AG04450 (cell line): Measurements from ENCODE around the gene SLCO3A1. TPM values are rescaled to one million over a fixed set of nuclear protein-coding genes. Genes with fewer than 3 reads are reported as not detected.
A peak's percentile ranks its signal among the peaks of the same experiment; 100 is the strongest.

Experiments
- CTCF ChIA-PET: fragments of 300-600, 350-600 bp; formaldehyde crosslinking; extraction: SDS; loops from one replicate; lab custom pipeline; 2022; ENCODE audit warnings: antibody characterized with exemption, inconsistent platforms; lab: Charles Lee
- POLR2A ChIA-PET: fragments of 350-600 bp; formaldehyde crosslinking; extraction: SDS; loops from one replicate; lab custom pipeline; 2021; ENCODE audit warnings: antibody characterized with exemption, inconsistent platforms; lab: Yijun Ruan, JAX
- DNase-seq: peaks from one replicate; pipeline ENCODE4 v3.0.0-alpha.2; 2011; ENCODE audit warnings: low read depth, low spot score
- H3K27ac ChIP-seq: one replicate; pipeline ENCODE4 v1.5.1; 2012; ENCODE audit warnings: low read depth, low read length, control low read depth
- H3K27me3 ChIP-seq: one replicate; pipeline ENCODE4 v1.6.0; 2012; ENCODE audit warnings: low read length; ENCODE audit not compliant: control insufficient read depth, insufficient read depth
- H3K4me3 ChIP-seq: 2 replicates; pipeline ENCODE4 v1.5.1; 2011; ENCODE audit warnings: mild to moderate bottlenecking, low read depth, low read length, control low read depth
- H3K9me3 ChIP-seq: 2 replicates; pipeline ENCODE4 v1.5.1; 2012; ENCODE audit warnings: low read length; ENCODE audit not compliant: control insufficient read depth, insufficient read depth
- CTCF ChIP-seq: IDR thresholded peaks from 2 replicates; pipeline ENCODE4 v1.5.1; 2011; ENCODE audit warnings: low read depth, low read length, control low read depth, inconsistent platforms
- polyA minus RNA-seq: library from RNA; depleted of rRNA, polyadenylated mRNA; stranded (reverse); fragments of >200 nt; gene quantifications from 2 replicates; pipeline ENCODE4 v1.2.3, GENCODE V29; 2011; rRNA and poly(A)+ RNA removed
- polyA plus RNA-seq: library from polyadenylated mRNA; depleted of rRNA; stranded (reverse); fragments of >200 nt; gene quantifications from 2 replicates; pipeline ENCODE4 v1.2.3, GENCODE V29; 2011; rRNA removed

SLCO3A1 gene
- polyA plus RNA-seq (7.6 and 12.2 TPM in 2 replicates), polyA minus RNA-seq (18.1 and 30.9 TPM in 2 replicates)

GRCh38 chr15:91853511-91853947, at the start of gene SLCO3A1:
SLCO3A1 (plus strand) TSS chr15:91853708.
- CTCF ChIA-PET = interaction anchor here (0.6 to 4.1 kb wide), 18 partner anchors 10 to 551 kb away, joined by 3 to 36 read pairs (median 5); no protein-coding TSS in a partner anchor
- Histone ChIP-seq H3K4me3 (peak within 1 kb of the TSS; percentile 72), H3K9me3 (no peaks in the 10 kb centered on the region), H3K27me3 (no peaks in the 10 kb centered on the region), H3K27ac (peak within 1 kb of the TSS; percentile 72)
- no peak for TF ChIP-seq CTCF
- no peak for DNase-seq
- POLR2A ChIA-PET = interaction anchor here (0.6 to 1.3 kb wide), 4 partner anchors 14 to 446 kb away, joined by 3 read pairs; no protein-coding TSS in a partner anchor

GRCh38 chr15:91807122-91807521, 46.4 kb upstream of the SLCO3A1 start:
- no peak overlapping the region for H3K27ac ChIP-seq
- H3K9me3 ChIP-seq = no peaks in the 10 kb centered on the region
- no peak overlapping the region for H3K4me3 ChIP-seq
- TF ChIP-seq CTCF = no peak
- ChIA-PET POLR2A (no interaction called here), CTCF (no interaction called here)
- no peak for DNase-seq
- H3K27me3 ChIP-seq = no peaks in the 10 kb centered on the region

DNA sequence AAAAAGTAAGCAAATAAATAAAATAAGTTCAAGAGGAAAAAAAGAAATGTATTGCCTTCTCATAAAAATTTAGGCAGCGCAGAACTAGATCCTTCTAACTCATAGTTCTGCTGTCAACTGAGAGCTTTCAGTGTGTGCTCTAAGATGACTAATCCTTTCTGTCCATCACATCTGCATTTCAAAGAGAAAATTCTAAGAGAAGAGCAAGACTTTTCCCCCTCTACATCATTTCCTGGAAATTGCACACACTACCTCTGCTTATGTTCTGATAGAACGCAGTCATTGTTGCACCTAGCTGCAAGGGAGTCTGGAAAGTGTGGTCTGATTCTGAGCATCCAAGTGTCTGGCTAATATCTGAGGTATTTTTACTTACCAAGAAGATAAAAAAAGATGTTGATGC, 39.6 kb upstream of the SLCO3A1 start:
- no peak for TF ChIP-seq CTCF
- H3K9me3 ChIP-seq = no peaks in the 10 kb centered on the region
- ChIA-PET CTCF (no interaction called here), POLR2A (no interaction called here)
- no peak for DNase-seq
- no peak overlapping the region for H3K27ac ChIP-seq
- H3K4me3 ChIP-seq = no peak overlapping the region
- H3K27me3 ChIP-seq = no peaks in the 10 kb centered on the region

GRCh38 chr15:91816942-91817341, 36.6 kb upstream of the SLCO3A1 start:
- DNase-seq = no peak
- H3K27me3 ChIP-seq = no peaks in the 10 kb centered on the region
- no peaks in the 10 kb centered on the region for H3K9me3 ChIP-seq
- no peak for TF ChIP-seq CTCF
- no peak overlapping the region for H3K4me3 ChIP-seq
- CTCF ChIA-PET = no interaction called here
- H3K27ac ChIP-seq = no peak overlapping the region
- POLR2A ChIA-PET = no interaction called here

DNA sequence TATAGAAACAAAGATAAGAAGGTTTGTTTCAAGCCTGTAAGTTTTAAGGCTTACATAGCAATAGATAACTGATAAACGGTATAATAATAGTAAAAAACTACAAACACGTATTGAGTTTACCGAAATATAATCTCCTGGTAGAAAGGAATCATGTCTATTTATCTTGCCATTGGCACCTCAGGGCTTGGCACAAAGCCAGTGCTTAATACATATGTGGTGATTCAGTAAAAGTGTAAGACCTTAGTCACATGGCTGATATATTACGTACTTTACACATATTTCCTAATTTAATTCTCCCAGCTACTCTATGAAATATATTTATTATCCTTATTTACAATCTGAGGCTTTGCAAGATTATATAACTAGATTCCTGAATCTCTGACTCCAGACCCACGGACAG, 32.0 kb upstream of the SLCO3A1 start:
- TF ChIP-seq CTCF = no peak
- no peak overlapping the region for H3K27ac ChIP-seq
- CTCF ChIA-PET = no interaction called here

More for the DNA sequence above, 32.0 kb upstream of the SLCO3A1 start:
- Histone ChIP-seq H3K27me3 (no peaks in the 10 kb centered on the region), H3K9me3 (no peaks in the 10 kb centered on the region), H3K4me3 (no peak overlapping the region)
- no peak for DNase-seq
- POLR2A ChIA-PET = no interaction called here
